HepG2 (cell line): ENCODE results near the gene CD4. TPM values are rescaled to one million over a fixed set of nuclear protein-coding genes. Genes with fewer than 3 reads are reported as not detected.

Source experiments
- ATAD3A ChIP-seq: sonication (generic); formaldehyde crosslinking; IDR thresholded peaks from 2 replicates; pipeline ENCODE4 v1.4.0; 2020; ENCODE audit warnings: missing genetic modification reagents
- CAMTA2 ChIP-seq: sonication (generic); formaldehyde crosslinking; IDR thresholded peaks from 2 replicates; pipeline ENCODE4 v1.4.0; 2020; ENCODE audit warnings: mild to moderate bottlenecking, missing genetic modification reagents, borderline replicate concordance
- FOXA3 ChIP-seq: IDR thresholded peaks from 2 replicates; pipeline ENCODE4 v1.6.1; 2016; ENCODE audit warnings: missing genetic modification reagents, missing compliant biosample characterization
- GLI4 ChIP-seq: sonication (generic); formaldehyde crosslinking; IDR thresholded peaks from 2 replicates; pipeline ENCODE4 v1.5.1; 2020; ENCODE audit warnings: missing genetic modification reagents, mild to moderate bottlenecking, moderate library complexity, borderline replicate concordance
- GPN1 ChIP-seq: sonication (generic); formaldehyde crosslinking; IDR thresholded peaks from 2 replicates; pipeline ENCODE4 v1.5.1; 2020; ENCODE audit warnings: missing genetic modification reagents, borderline replicate concordance
- HMGXB3 ChIP-seq: sonication (generic); formaldehyde crosslinking; IDR thresholded peaks from 2 replicates; pipeline ENCODE4 v1.4.0; 2020; ENCODE audit warnings: missing genetic modification reagents, borderline replicate concordance
- HNRNPK ChIP-seq: fragments of 200-400 bp; formaldehyde crosslinking; IDR thresholded peaks from 2 replicates; pipeline ENCODE4 v1.6.1; 2018; ENCODE audit warnings: low read length, low read depth, moderate library complexity, mild to moderate bottlenecking; ENCODE audit not compliant: poor library complexity, severe bottlenecking
- MTERF4 ChIP-seq: sonication (generic); formaldehyde crosslinking; IDR thresholded peaks from 2 replicates; pipeline ENCODE4 v1.8.0; 2023; ENCODE audit warnings: mild to moderate bottlenecking, missing genetic modification reagents
- MYNN ChIP-seq: sonication (generic); formaldehyde crosslinking; IDR thresholded peaks from 2 replicates; pipeline ENCODE4 v1.4.0; 2020; ENCODE audit warnings: mild to moderate bottlenecking, low read depth, missing genetic modification reagents
- NFIB ChIP-seq: sonication (generic); formaldehyde crosslinking; IDR thresholded peaks from 2 replicates; pipeline ENCODE4 v1.9.0; 2021; ENCODE audit warnings: missing genetic modification reagents, mild to moderate bottlenecking, borderline replicate concordance
- NFYB ChIP-seq: sonication (generic); formaldehyde crosslinking; IDR thresholded peaks from 2 replicates; pipeline ENCODE4 v1.4.0; 2020; ENCODE audit warnings: missing genetic modification reagents
- NR3C1 ChIP-seq: sonication (generic); formaldehyde crosslinking; IDR thresholded peaks from 2 replicates; pipeline ENCODE4 v1.4.0; 2020; ENCODE audit warnings: missing genetic modification reagents
- PHF8 ChIP-seq: sonication (generic); formaldehyde crosslinking; IDR thresholded peaks from 2 replicates; pipeline ENCODE4 v1.5.0; 2020; ENCODE audit warnings: missing genetic modification reagents
- RFXAP ChIP-seq: sonication (generic); formaldehyde crosslinking; IDR thresholded peaks from 2 replicates; pipeline ENCODE4 v1.4.0; 2020; ENCODE audit warnings: missing genetic modification reagents, borderline replicate concordance
- TCF7 ChIP-seq: sonication (generic); IDR thresholded peaks from 2 replicates; pipeline ENCODE4 v1.6.1; 2016; ENCODE audit warnings: antibody characterized with exemption, low read depth
- TFDP1 ChIP-seq: IDR thresholded peaks from 2 replicates; pipeline ENCODE4 v1.6.1; 2016; ENCODE audit warnings: missing compliant biosample characterization, missing genetic modification reagents, borderline replicate concordance
- XBP1 ChIP-seq: sonication (generic); formaldehyde crosslinking; IDR thresholded peaks from 2 replicates; pipeline ENCODE4 v1.5.0; 2020; ENCODE audit warnings: missing genetic modification reagents
- ZBTB38 ChIP-seq: sonication (generic); formaldehyde crosslinking; IDR thresholded peaks from 2 replicates; pipeline ENCODE4 v1.5.1; 2020; ENCODE audit warnings: mild to moderate bottlenecking, missing genetic modification reagents
- ZBTB7B ChIP-seq: sonication (generic); formaldehyde crosslinking; IDR thresholded peaks from 2 replicates; pipeline ENCODE4 v1.4.0; 2020; ENCODE audit warnings: missing genetic modification reagents
- ZFAT ChIP-seq: sonication (generic); formaldehyde crosslinking; conservative IDR thresholded peaks from 2 replicates; pipeline ENCODE4 v1.8.1; 2023; ENCODE audit warnings: missing genetic modification reagents, inconsistent platforms
- ZFP41 ChIP-seq: sonication (generic); formaldehyde crosslinking; IDR thresholded peaks from 2 replicates; pipeline ENCODE4 v1.4.0; 2020; ENCODE audit warnings: mild to moderate bottlenecking, missing genetic modification reagents, borderline replicate concordance
- ZFP62 ChIP-seq: sonication (generic); formaldehyde crosslinking; IDR thresholded peaks from 2 replicates; pipeline ENCODE4 v1.4.0; 2020; ENCODE audit warnings: missing genetic modification reagents
- ZFX ChIP-seq: sonication (generic); formaldehyde crosslinking; IDR thresholded peaks from 2 replicates; pipeline ENCODE4 v1.4.0; 2020; ENCODE audit warnings: mild to moderate bottlenecking, low read depth, missing genetic modification reagents, moderate library complexity
- ZNF143 ChIP-seq: sonication (generic); formaldehyde crosslinking; IDR thresholded peaks from 2 replicates; pipeline ENCODE4 v1.4.0; 2020; ENCODE audit warnings: missing genetic modification reagents
- ZNF510 ChIP-seq: sonication (generic); formaldehyde crosslinking; IDR thresholded peaks from 2 replicates; pipeline ENCODE4 v1.4.0; 2020; ENCODE audit warnings: low read depth, mild to moderate bottlenecking, missing genetic modification reagents
- ZNF543 ChIP-seq: sonication (generic); formaldehyde crosslinking; IDR thresholded peaks from 2 replicates; pipeline ENCODE4 v1.4.0; 2020; ENCODE audit warnings: mild to moderate bottlenecking, missing genetic modification reagents
- ZNF883 ChIP-seq: sonication (generic); formaldehyde crosslinking; IDR thresholded peaks from 2 replicates; pipeline ENCODE4 v1.5.1; 2020; ENCODE audit warnings: mild to moderate bottlenecking, missing genetic modification reagents; ENCODE audit errors: not compliant biosample characterization
- polyA plus RNA-seq, 8 experiments: library from polyadenylated mRNA; depleted of rRNA in 3 of 8; stranded (reverse) in 7 of 8; unstranded in 1 of 8; fragments of >200 nt; fragmentation: Illumina TruSeq in 4 of 8; extraction: Trizol in 4 of 8; gene quantifications; 2 replicates each; pipeline versions ENCODE4 v1.2.1 to v1.2.3, GENCODE V29; 2011 to 2016; ENCODE audit warnings: low read depth in 4 of 8, missing spikeins in 1 of 8, mixed read lengths in 1 of 8; ENCODE audit not compliant: insufficient read depth in 1 of 8
- total RNA-seq, 5 experiments: library from RNA; depleted of rRNA; stranded (reverse); fragments of >200 nt; fragmentation: Illumina TruSeq; extraction: Trizol; gene quantifications; 2 replicates each; pipeline ENCODE4 v1.2.3, GENCODE V29; 2016; ENCODE audit warnings: low read depth in 1 of 5

CD4 gene
- total and polyA plus RNA-seq, 2 of the 13 experiments (the other 11 are each of a cell fraction or from before 2014, with no cell fraction given), result 0.07 to 0.95 TPM

- peak; percentile 15; the same call in 1 of the 2 replicates for TF ChIP-seq HMGXB3 (CRISPR knock-in tag)
- no peak for TF ChIP-seq ZFP41 (CRISPR knock-in tag)
- no peak for TF ChIP-seq ZBTB38 (CRISPR knock-in tag)
- no peak for TF ChIP-seq NFIB (CRISPR knock-in tag)
- no peak for TF ChIP-seq MYNN (CRISPR knock-in tag)
- TF ChIP-seq ZNF883 (CRISPR knock-in tag), result peak; percentile 17
- TF ChIP-seq GLI4 (CRISPR knock-in tag), result no peak
- no peak for TF ChIP-seq MTERF4 (CRISPR knock-in tag)
- TF ChIP-seq HNRNPK, result no peak
- peak; percentile 41; the same call in 1 of the 2 replicates for TF ChIP-seq ZFX (CRISPR knock-in tag)
- no peak for TF ChIP-seq GPN1
- TF ChIP-seq ZNF510 (CRISPR knock-in tag), result no peak
- no peak for TF ChIP-seq ZNF143 (CRISPR knock-in tag)
- no peak for TF ChIP-seq CAMTA2 (CRISPR knock-in tag)
- TF ChIP-seq XBP1, result no peak
- TF ChIP-seq NR3C1 (CRISPR knock-in tag), result no peak
- peak; percentile 9; the same call in 1 of the 2 replicates for TF ChIP-seq NFYB (CRISPR knock-in tag)
- TF ChIP-seq ZFP62 (CRISPR knock-in tag), result 0 out of 2 replicates have a peak, but pooled peaks have one; percentile 16
- TF ChIP-seq RFXAP, result no peak
- TF ChIP-seq TCF7, result no peak
- TF ChIP-seq FOXA3, result no peak
- no peak for TF ChIP-seq PHF8 (CRISPR knock-in tag)
- no peak for TF ChIP-seq TFDP1 (CRISPR knock-in tag)
- TF ChIP-seq ZFAT (CRISPR knock-in tag), result no peak
- TF ChIP-seq ZNF543 (CRISPR knock-in tag), result no peak
- no peak for TF ChIP-seq ATAD3A (CRISPR knock-in tag)
- TF ChIP-seq ZBTB7B (CRISPR knock-in tag), result no peak
Measured at GRCh38 chr12:6866920-6867412, 77.6 kb downstream of the CD4 start (continued).
